ENCODE measurements around the gene TFF2.

The TFF2 gene

GRCh38 chr21:42300045-42300583 is 50.7 kb downstream of the TFF2 start:
- Mint-ChIP-seq H3K27me3 (ENCODE audit: low read depth, poor library complexity) (peaks cover 6% of the 10 kb centered on the region), H3K4me1 (peaks cover 33% of the 10 kb centered on the region), H3K9me3 (no peaks in the 10 kb centered on the region), H3K4me3 (no peak overlapping the region), H3K36me3 (ENCODE audit: low read depth) (no peaks in the 10 kb centered on the region), H3K27ac (no peak overlapping the region)
- no peak for TF ChIP-seq CTCF (IDR thresholded peaks at IDR 0.05)
- no peak for DNase-seq

GRCh38 chr21:42299324-42300044 is 51.3 kb downstream of the TFF2 start:
- no peaks in the 10 kb centered on the region for H3K9me3 Mint-ChIP-seq
- DNase-seq, result no peak
- no peak overlapping the region for H3K4me3 Mint-ChIP-seq
- no peak overlapping the region for H3K27ac Mint-ChIP-seq
- no peaks in the 10 kb centered on the region for H3K36me3 Mint-ChIP-seq (ENCODE audit: low read depth)
- H3K4me1 Mint-ChIP-seq, result peaks cover 37% of the 10 kb centered on the region
- TF ChIP-seq CTCF (IDR thresholded peaks at IDR 0.05), result no peak
- H3K27me3 Mint-ChIP-seq (ENCODE audit: low read depth, poor library complexity), result peaks cover 4% of the 10 kb centered on the region

- H3K4me1 Mint-ChIP-seq, result peaks cover 37% of the 10 kb centered on the region
- no peaks in the 10 kb centered on the region for H3K36me3 Mint-ChIP-seq (ENCODE audit: low read depth)
- no peak for TF ChIP-seq CTCF (IDR thresholded peaks at IDR 0.05)
- no peak overlapping the region for H3K27ac Mint-ChIP-seq
- H3K9me3 Mint-ChIP-seq, result no peaks in the 10 kb centered on the region
- no peaks in the 10 kb centered on the region for H3K27me3 Mint-ChIP-seq (ENCODE audit: low read depth, poor library complexity)
- DNase-seq, result no peak
- H3K4me3 Mint-ChIP-seq, result no peak overlapping the region
These were observed 52.1 kb downstream of the TFF2 start for GRCh38 chr21:42298657-42299056.

GRCh38 chr21:42298237-42298636 is 52.6 kb downstream of the TFF2 start:
- Mint-ChIP-seq H3K4me1 (peaks cover 37% of the 10 kb centered on the region), H3K27ac (no peak overlapping the region), H3K36me3 (ENCODE audit: low read depth) (no peaks in the 10 kb centered on the region), H3K4me3 (no peak overlapping the region), H3K27me3 (ENCODE audit: low read depth, poor library complexity) (no peaks in the 10 kb centered on the region), H3K9me3 (no peaks in the 10 kb centered on the region)
- TF ChIP-seq CTCF (IDR thresholded peaks at IDR 0.05), result no peak
- DNase-seq, result no peak

GRCh38 chr21:42297377-42297776 is 53.4 kb downstream of the TFF2 start:
- Mint-ChIP-seq H3K4me3 (no peak overlapping the region), H3K27ac (no peak overlapping the region), H3K27me3 (ENCODE audit: low read depth, poor library complexity) (no peaks in the 10 kb centered on the region), H3K4me1 (peaks cover 37% of the 10 kb centered on the region), H3K9me3 (no peaks in the 10 kb centered on the region), H3K36me3 (ENCODE audit: low read depth) (no peaks in the 10 kb centered on the region)
- no peak for TF ChIP-seq CTCF (IDR thresholded peaks at IDR 0.05)
- no peak for DNase-seq

GRCh38 chr21:42296501-42296900 is 54.3 kb downstream of the TFF2 start:
- no peak for TF ChIP-seq CTCF (IDR thresholded peaks at IDR 0.05)
- no peak for DNase-seq
- Mint-ChIP-seq H3K4me3 (no peak overlapping the region), H3K27me3 (ENCODE audit: low read depth, poor library complexity) (no peaks in the 10 kb centered on the region), H3K4me1 (peaks cover 37% of the 10 kb centered on the region), H3K27ac (no peak overlapping the region), H3K36me3 (ENCODE audit: low read depth) (no peaks in the 10 kb centered on the region), H3K9me3 (no peaks in the 10 kb centered on the region)
